HL-60 (cell line): ENCODE results near the gene SPATS2.

Experiments
- GABPA ChIP-seq: IDR thresholded peaks from 2 replicates; pipeline ENCODE4 v1.6.1; 2012; ENCODE audit warnings: low read depth
- POLR2AphosphoS5 ChIP-seq: IDR thresholded peaks from 2 replicates; pipeline ENCODE4 v1.6.1; 2012; ENCODE audit warnings: low read depth
- SPI1 ChIP-seq: IDR thresholded peaks from 2 replicates; pipeline ENCODE4 v1.6.1; 2012; ENCODE audit warnings: low read depth, mild to moderate bottlenecking, borderline replicate concordance
- TF ChIP-seq, protein P1 (sequence below): IDR thresholded peaks from one replicate; pipeline ENCODE4 v1.5.1; 2011; ENCODE audit warnings: low read length, control low read depth, inconsistent platforms; ENCODE audit not compliant: insufficient read depth

DNA sequence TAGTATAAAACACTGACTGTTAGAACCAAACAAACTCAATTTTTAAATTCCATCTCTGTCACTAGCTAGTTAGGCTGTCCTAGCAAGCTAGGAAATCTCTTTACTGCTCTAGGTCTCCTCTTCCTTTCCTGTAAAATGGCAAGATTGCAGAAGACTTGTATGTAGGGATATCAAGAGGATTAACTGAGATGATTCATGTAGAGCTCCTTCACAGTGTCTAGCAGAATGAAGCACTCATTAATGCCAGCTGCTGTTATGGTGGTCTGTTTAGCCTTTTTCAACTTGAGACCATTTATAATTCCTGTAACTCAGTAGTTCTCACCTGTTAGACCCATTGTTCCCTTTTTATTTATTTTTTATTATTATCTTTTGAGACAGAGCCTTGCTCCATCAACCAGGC, 103.7 kb downstream of the SPATS2 start:
- TF ChIP-seq, protein P1, sequence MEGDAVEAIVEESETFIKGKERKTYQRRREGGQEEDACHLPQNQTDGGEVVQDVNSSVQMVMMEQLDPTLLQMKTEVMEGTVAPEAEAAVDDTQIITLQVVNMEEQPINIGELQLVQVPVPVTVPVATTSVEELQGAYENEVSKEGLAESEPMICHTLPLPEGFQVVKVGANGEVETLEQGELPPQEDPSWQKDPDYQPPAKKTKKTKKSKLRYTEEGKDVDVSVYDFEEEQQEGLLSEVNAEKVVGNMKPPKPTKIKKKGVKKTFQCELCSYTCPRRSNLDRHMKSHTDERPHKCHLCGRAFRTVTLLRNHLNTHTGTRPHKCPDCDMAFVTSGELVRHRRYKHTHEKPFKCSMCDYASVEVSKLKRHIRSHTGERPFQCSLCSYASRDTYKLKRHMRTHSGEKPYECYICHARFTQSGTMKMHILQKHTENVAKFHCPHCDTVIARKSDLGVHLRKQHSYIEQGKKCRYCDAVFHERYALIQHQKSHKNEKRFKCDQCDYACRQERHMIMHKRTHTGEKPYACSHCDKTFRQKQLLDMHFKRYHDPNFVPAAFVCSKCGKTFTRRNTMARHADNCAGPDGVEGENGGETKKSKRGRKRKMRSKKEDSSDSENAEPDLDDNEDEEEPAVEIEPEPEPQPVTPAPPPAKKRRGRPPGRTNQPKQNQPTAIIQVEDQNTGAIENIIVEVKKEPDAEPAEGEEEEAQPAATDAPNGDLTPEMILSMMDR, result no peak
- no peak for TF ChIP-seq GABPA
- no peak for TF ChIP-seq SPI1
- TF ChIP-seq POLR2AphosphoS5, result no peak
